Spinal cord (tissue), 10 donors: ENCODE data around the gene IL1RAPL1. TPM values are rescaled to one million over a fixed set of nuclear protein-coding genes. Genes with fewer than 3 reads are reported as not detected.
"Not testable (repeated sequence)": the region's sequence is repeated elsewhere in the genome, so short reads cannot be mapped to it uniquely, and the experiment has no call there.

ENCODE experiments used
- DNase-seq, 6 donors: peaks; one replicate each; pipeline versions ENCODE4 v3.0.0 to v3.0.0-alpha.2; 2013 to 2015; ENCODE audit warnings: low spot score in 6 of 6, low read depth in 4 of 6
- H3K27ac ChIP-seq: one replicate; pipeline ENCODE4 v1.5.1; 2013; ENCODE audit warnings: low read depth, low read length, control low read depth
- H3K27me3 ChIP-seq: one replicate; pipeline ENCODE4 v1.6.1; 2013; ENCODE audit warnings: low read length; ENCODE audit not compliant: control insufficient read depth, insufficient read depth
- H3K36me3 ChIP-seq: one replicate; pipeline ENCODE4 v1.6.1; 2013; ENCODE audit warnings: low read length; ENCODE audit not compliant: control insufficient read depth, insufficient read depth
- H3K4me1 ChIP-seq: one replicate; pipeline ENCODE4 v1.6.1; 2013; ENCODE audit warnings: low read length; ENCODE audit not compliant: control insufficient read depth, insufficient read depth
- H3K4me3 ChIP-seq: one replicate; pipeline ENCODE4 v1.5.1; 2013; ENCODE audit warnings: low read depth, low read length, control low read depth
- H3K9me3 ChIP-seq: one replicate; pipeline ENCODE4 v1.6.1; 2013; ENCODE audit warnings: low read length; ENCODE audit not compliant: control insufficient read depth, insufficient read depth
- WGBS: methylation state at CpG from one replicate; pipeline ENCODE4 v1.1.5; 2013; ENCODE audit warnings: missing lambda C conversion rate; ENCODE audit not compliant: insufficient coverage; 5-methylcytosine and 5-hydroxymethylcytosine counted together
- polyA plus RNA-seq, 2 donors: library from polyadenylated mRNA; unstranded; fragments of 120-200 nt; gene quantifications; one replicate each; pipeline ENCODE4 v1.2.1, GENCODE V29; 2013; ENCODE audit not compliant: insufficient read length in 2 of 2
- total RNA-seq, 2 donors: library from RNA; depleted of rRNA in 1 of 2; stranded (reverse); fragments of 120-200 nt in 1 of 2; fragments of >200 nt in 1 of 2; gene quantifications; one replicate each; pipeline versions ENCODE4 v1.2.3 to v1.2.4, GENCODE V29; 2013 to 2014
- donor health status: healthy.

The IL1RAPL1 gene
- total and polyA plus RNA-seq, 4 donors, result 2.3 to 24.5 (median 7.0) TPM

DNA sequence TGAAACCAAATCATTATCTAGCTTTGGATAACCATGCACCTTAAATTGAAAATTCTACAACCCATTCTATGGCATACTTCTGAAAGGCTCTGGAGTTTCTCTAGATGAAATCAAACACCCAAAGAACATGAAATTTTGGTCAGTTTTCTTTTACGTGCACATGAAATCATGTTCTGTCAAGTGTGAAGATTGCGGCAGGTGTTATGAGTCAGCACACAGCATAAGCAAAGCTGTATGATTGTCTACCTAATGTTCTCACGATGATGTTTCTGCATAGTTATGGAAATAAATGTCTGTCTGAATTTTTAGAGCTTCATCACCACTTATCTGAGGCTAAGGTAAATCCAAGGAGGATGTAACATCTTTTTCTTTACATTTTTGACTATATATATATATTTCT is 495.3 kb downstream of the IL1RAPL1 start:
- Histone ChIP-seq H3K9me3 (peaks cover 2% of the 10 kb centered on the region), H3K4me1 (no peaks in the 10 kb centered on the region), H3K27ac (no peak overlapping the region), H3K27me3 (no peaks in the 10 kb centered on the region), H3K4me3 (no peak overlapping the region), H3K36me3 (no peaks in the 10 kb centered on the region)
- WGBS, result 80% methylated on average over 1 of the region's 3 CpGs
- DNase-seq, result no peak

DNA sequence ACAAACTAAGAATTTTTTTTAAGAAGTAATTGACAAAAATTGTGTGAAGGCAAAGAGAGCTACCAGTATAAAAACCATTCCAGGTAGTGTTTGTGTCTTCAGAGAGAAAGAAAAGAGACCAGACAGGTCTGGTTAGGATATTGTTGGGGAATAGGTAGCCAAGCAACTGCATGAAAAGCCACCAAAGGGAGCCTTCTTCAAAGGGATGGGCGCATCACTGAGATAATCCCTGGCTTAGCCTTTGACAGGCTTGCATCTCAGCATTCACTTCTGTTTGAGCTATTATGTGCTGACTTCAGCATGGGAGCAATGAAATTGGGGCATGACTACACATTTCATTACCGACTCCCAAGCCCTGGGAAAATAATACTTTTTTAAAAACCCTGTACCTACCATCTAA is 496.6 kb downstream of the IL1RAPL1 start:
- 40% methylated on average over 1 of the region's 2 CpGs for WGBS
- Histone ChIP-seq H3K9me3 (peaks cover 2% of the 10 kb centered on the region), H3K36me3 (no peaks in the 10 kb centered on the region), H3K27me3 (no peaks in the 10 kb centered on the region), H3K4me1 (no peaks in the 10 kb centered on the region), H3K4me3 (no peak overlapping the region), H3K27ac (no peak overlapping the region)
- DNase-seq, result no peak

DNA sequence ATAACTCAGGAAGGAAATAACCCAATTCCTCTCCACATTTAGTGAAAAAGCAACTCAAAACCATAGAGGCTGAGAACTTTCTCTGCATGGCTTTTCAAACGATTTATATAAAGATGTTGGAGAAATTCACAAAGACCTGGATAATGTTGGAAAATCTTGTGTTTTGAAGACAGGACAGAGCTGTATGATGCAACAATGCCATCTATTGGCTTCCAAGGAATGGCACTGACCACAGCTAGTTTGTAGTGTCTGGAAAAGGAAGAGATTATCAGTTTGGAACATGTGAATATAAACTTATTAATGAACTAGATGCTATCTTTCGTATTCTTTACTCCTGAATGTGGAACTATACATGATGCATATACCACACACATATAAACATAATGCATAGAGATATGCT is 503.6 kb downstream of the IL1RAPL1 start:
- H3K36me3 ChIP-seq, result no peaks in the 10 kb centered on the region
- H3K27ac ChIP-seq, result no peak overlapping the region
- DNase-seq, result peak in 5 of 6 donors; percentile 2 to 82 (median 33)
- 0% methylated on average over 1 of the region's 2 CpGs for WGBS
- peaks cover 2% of the 10 kb centered on the region for H3K9me3 ChIP-seq
- H3K4me3 ChIP-seq, result no peak overlapping the region
- H3K27me3 ChIP-seq, result peaks cover 2% of the 10 kb centered on the region
- H3K4me1 ChIP-seq, result no peaks in the 10 kb centered on the region

DNA sequence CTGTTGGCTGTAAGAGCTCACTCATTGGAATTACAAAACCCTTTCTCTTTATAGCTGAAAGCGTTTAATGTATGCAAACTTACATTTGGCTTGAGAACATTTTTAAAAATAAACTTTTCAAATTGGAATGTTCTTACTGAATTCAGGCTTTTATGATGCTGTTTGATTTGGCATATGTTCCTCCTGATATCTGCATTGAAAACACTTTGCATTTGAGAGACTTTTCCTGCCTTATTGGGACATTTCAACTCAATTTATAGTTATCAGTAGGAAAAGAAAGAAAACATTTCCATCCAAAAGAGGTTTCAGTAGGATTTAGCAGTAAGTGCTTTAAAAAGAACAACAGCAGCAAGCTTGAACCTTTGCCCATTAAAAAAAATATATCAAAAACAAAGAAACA is 520.0 kb downstream of the IL1RAPL1 start:
- Histone ChIP-seq H3K27me3 (no peaks in the 10 kb centered on the region), H3K4me1 (no peaks in the 10 kb centered on the region), H3K9me3 (no peaks in the 10 kb centered on the region), H3K36me3 (no peaks in the 10 kb centered on the region), H3K27ac (no peak overlapping the region), H3K4me3 (no peak overlapping the region)
- WGBS, result no CpG with 5 or more reads among the region's 1 CpG
- DNase-seq, result peak in 1 of 6 donors; percentile 21

DNA sequence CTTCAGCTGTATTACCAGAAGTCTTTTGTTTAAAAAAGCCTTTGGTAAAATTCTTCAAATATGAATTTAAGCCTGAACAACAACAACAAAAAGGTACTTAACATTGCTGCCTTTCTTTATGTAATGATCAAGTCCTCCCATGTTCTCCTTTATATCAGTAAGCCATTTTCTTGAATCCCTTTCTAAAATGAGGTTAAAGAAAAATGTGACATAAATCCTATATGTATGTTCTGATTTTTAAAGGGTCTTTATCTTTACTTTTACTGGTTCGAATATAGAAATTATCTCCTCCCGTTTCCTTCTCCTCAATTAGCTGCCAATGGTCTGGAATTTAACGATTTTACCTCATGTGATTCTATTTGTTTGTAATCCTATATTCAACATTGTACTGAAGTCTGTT is 522.8 kb downstream of the IL1RAPL1 start:
- no peaks in the 10 kb centered on the region for H3K27me3 ChIP-seq
- H3K27ac ChIP-seq, result no peak overlapping the region
- no peaks in the 10 kb centered on the region for H3K9me3 ChIP-seq
- no peaks in the 10 kb centered on the region for H3K36me3 ChIP-seq
- no peaks in the 10 kb centered on the region for H3K4me1 ChIP-seq
- DNase-seq, result no peak
- H3K4me3 ChIP-seq, result no peak overlapping the region
- no CpG with 5 or more reads among the region's 3 CpGs for WGBS

DNA sequence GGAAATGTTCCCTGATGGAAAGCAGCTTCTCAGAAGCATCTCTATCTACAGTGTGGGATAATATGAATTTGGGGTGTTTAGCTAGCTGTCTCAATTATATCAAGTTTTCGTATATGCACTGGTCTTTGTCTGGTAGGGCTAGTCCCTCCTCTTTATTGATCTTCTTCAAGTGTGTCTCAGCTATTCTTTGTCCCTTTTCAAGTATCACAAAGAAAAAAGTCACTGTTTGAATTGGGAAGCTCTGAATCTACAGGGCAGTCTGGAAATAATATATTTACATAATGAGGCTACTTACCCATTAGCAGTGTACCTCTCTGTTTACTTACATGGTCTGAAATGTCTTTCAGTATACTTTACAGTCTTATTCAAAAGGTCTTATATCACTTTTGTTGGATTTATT is 526.0 kb downstream of the IL1RAPL1 start:
- WGBS, result no CpG with 5 or more reads among the region's 1 CpG
- no peaks in the 10 kb centered on the region for H3K27me3 ChIP-seq
- DNase-seq, result no peak
- no peaks in the 10 kb centered on the region for H3K9me3 ChIP-seq
- H3K36me3 ChIP-seq, result no peaks in the 10 kb centered on the region
- H3K4me1 ChIP-seq, result no peaks in the 10 kb centered on the region
- H3K27ac ChIP-seq, result no peak overlapping the region
- H3K4me3 ChIP-seq, result no peak overlapping the region

DNA sequence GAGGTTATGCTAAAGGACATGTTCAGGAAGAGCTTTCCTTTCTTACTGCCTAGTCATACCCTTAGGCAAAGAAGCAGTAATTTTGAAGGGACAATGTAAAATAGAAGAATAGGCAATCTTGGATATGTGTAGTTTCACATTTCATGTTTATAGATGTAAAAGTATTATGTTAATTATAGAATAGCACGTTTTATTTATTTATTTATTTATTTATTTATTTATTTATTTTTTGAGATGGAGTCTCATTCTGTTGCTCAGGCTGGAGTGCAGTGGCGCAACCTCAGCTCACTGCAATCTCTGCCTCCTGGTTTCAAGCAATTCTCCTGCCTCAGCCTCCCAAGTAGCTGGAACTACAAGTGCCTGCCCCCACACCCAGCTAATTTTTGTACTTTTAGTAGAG is 535.6 kb downstream of the IL1RAPL1 start:
- not testable (repeated sequence) for H3K27ac ChIP-seq, DNase-seq, H3K36me3 ChIP-seq, H3K27me3 ChIP-seq, H3K4me1 ChIP-seq, H3K9me3 ChIP-seq, H3K4me3 ChIP-seq
- WGBS, result 83% methylated on average over 1 of the region's 2 CpGs

DNA sequence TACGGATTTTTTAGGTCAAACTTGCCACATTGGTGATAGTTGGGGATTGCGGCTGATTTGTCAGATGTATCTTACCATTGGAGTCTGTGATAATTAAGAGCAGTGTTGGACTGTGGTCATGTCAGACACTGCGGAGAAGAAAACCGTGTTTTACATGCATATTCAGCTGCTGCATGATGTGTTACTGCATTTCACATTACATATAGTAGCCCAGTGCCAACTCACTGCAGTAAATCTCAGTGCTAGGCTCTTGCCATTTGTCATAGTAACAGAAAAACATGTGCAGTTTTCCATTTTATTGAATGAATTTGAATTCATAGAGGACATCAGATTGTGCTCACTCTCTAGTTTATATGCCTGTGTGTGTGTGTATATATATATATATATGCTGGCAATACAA is 543.7 kb downstream of the IL1RAPL1 start:
- no peaks in the 10 kb centered on the region for H3K27me3 ChIP-seq
- H3K9me3 ChIP-seq, result no peaks in the 10 kb centered on the region
- no peak overlapping the region for H3K4me3 ChIP-seq
- no peaks in the 10 kb centered on the region for H3K4me1 ChIP-seq
- DNase-seq, result peak in 2 of 6 donors; percentile 3 to 37
- no CpG with 5 or more reads among the region's 4 CpGs for WGBS
- H3K27ac ChIP-seq, result no peak overlapping the region
- no peaks in the 10 kb centered on the region for H3K36me3 ChIP-seq

DNA sequence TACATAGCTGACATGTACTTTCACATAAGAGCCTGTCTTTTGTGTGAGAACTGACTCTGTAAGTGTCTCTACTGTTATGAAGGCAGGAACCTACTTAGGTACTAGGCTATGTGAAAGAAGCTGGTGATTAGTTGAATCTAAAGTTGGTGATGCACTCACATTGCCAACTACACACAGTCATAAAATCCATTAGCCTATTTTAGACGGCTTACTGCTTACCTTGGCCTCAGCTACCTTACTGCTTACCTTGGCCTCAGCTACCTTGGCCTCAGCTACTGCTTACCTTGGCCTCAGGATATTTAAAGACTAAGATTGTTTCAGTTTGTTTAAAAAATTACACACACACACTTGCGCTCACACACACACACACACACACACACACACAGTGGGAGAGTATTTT is 549.7 kb downstream of the IL1RAPL1 start:
- DNase-seq, result no peak
- no peak overlapping the region for H3K4me3 ChIP-seq
- no peaks in the 10 kb centered on the region for H3K36me3 ChIP-seq
- no peaks in the 10 kb centered on the region for H3K27me3 ChIP-seq
- H3K9me3 ChIP-seq, result no peaks in the 10 kb centered on the region
- no peaks in the 10 kb centered on the region for H3K4me1 ChIP-seq
- H3K27ac ChIP-seq, result no peak overlapping the region
- no CpG with 5 or more reads among the region's 2 CpGs for WGBS

DNA sequence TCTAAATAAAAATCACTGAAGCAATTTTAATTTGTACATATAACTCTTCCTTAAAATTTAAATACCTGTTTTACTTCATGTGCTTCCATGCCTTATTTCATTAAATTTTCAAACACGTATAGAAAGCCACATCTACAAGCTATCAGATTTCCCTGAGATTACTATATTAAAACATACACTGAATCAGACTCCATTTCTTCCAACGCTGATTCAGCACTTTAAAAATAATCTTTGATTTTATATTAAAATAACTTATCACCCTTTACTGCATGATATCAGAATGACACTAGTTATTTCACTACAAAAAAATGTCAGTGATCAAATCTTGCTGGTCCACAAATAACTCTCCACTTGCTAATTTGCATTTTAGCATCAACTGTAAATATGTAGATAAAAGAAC is 550.8 kb downstream of the IL1RAPL1 start:
- Histone ChIP-seq H3K4me1 (no peaks in the 10 kb centered on the region), H3K36me3 (no peaks in the 10 kb centered on the region), H3K27me3 (no peaks in the 10 kb centered on the region), H3K27ac (no peak overlapping the region), H3K9me3 (no peaks in the 10 kb centered on the region), H3K4me3 (no peak overlapping the region)
- DNase-seq, result no peak
- WGBS, result 100% methylated on average over 1 of the region's 2 CpGs
